Measurements from ENCODE around the gene SORBS1.

DNA sequence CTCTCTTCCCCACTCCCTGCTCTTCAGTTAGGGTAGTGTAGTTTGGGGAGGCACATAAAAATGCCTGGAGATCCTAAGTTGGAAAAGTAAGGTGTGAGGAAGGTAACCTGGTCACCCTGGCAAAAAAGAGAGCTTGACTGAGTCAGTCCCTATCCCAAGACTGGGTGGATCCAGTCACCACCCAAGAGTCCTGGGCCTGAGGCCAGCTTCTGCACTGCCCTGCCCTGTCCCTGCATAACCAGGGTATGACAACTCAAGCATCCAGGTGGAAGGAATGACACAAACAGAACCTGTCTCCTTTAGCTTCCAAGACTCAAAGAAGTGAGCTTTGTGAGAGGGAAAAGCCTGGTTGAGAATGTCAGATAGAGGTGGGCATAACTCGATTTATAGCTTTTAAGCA is 26.9 kb upstream of the SORBS1 start:
- TF ChIP-seq, protein P1, sequence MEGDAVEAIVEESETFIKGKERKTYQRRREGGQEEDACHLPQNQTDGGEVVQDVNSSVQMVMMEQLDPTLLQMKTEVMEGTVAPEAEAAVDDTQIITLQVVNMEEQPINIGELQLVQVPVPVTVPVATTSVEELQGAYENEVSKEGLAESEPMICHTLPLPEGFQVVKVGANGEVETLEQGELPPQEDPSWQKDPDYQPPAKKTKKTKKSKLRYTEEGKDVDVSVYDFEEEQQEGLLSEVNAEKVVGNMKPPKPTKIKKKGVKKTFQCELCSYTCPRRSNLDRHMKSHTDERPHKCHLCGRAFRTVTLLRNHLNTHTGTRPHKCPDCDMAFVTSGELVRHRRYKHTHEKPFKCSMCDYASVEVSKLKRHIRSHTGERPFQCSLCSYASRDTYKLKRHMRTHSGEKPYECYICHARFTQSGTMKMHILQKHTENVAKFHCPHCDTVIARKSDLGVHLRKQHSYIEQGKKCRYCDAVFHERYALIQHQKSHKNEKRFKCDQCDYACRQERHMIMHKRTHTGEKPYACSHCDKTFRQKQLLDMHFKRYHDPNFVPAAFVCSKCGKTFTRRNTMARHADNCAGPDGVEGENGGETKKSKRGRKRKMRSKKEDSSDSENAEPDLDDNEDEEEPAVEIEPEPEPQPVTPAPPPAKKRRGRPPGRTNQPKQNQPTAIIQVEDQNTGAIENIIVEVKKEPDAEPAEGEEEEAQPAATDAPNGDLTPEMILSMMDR (IDR thresholded peaks at IDR 0.05): no peak
- no peak for TF ChIP-seq POLR2A (IDR thresholded peaks at IDR 0.05)

Data from body of pancreas (tissue), 4 donors.